Neuronal stem cell (in vitro differentiated cells): ENCODE data around the gene RNF111.

Experiments used
- DNase-seq: peaks from one replicate; pipeline ENCODE4 v3.0.0-alpha.2; 2013; ENCODE audit warnings: low spot score
- H2AFZ ChIP-seq: one replicate; pipeline ENCODE4 v1.6.1; 2013; ENCODE audit warnings: mild to moderate bottlenecking, low read length, inconsistent platforms
- H2AK5ac ChIP-seq: 2 replicates; pipeline ENCODE4 v1.6.1; 2013; ENCODE audit warnings: low read depth, mild to moderate bottlenecking, inconsistent platforms, low read length, moderate library complexity, mixed read lengths
- H2BK120ac ChIP-seq: 2 replicates; pipeline ENCODE4 v1.6.1; 2013; ENCODE audit warnings: low read depth, mild to moderate bottlenecking, inconsistent platforms, low read length, moderate library complexity, mixed read lengths
- H2BK12ac ChIP-seq: one replicate; pipeline ENCODE4 v1.6.1; 2013; ENCODE audit warnings: low read length, inconsistent platforms
- H2BK15ac ChIP-seq: 2 replicates; pipeline ENCODE4 v1.6.1; 2013; ENCODE audit warnings: mild to moderate bottlenecking, low read length, inconsistent platforms, mixed read lengths
- H2BK5ac ChIP-seq: one replicate; pipeline ENCODE4 v1.6.1; 2013; ENCODE audit warnings: inconsistent platforms, mild to moderate bottlenecking, low read length, moderate library complexity
- H3K14ac ChIP-seq: one replicate; pipeline ENCODE4 v1.6.1; 2013; ENCODE audit warnings: low read length, inconsistent platforms
- H3K18ac ChIP-seq: 2 replicates; pipeline ENCODE4 v1.6.1; 2013; ENCODE audit warnings: low read length, inconsistent platforms
- H3K23ac ChIP-seq: 2 replicates; pipeline ENCODE4 v1.6.1; 2013; ENCODE audit warnings: low read depth, mild to moderate bottlenecking, mixed read lengths, low read length, inconsistent platforms; ENCODE audit not compliant: poor library complexity
- H3K27ac ChIP-seq: replicated peaks from 3 replicates; pipeline ENCODE4 v1.5.1; 2013; ENCODE audit warnings: low read length, inconsistent platforms
- H3K27me3 ChIP-seq, 3 experiments: 2 replicates each; pipeline ENCODE4 v1.6.1; 2013; ENCODE audit warnings: low read length in 3 of 3, mild to moderate bottlenecking in 2 of 3, inconsistent platforms in 1 of 3, low read depth in 1 of 3, mixed read lengths in 1 of 3, moderate library complexity in 1 of 3; ENCODE audit not compliant: control insufficient read depth in 3 of 3, insufficient read depth in 3 of 3
- H3K36me3 ChIP-seq, 2 donors: replicated peaks in 1 of 2; 2 replicates each; pipeline ENCODE4 v1.6.1; 2013; ENCODE audit warnings: low read length in 2 of 2; ENCODE audit not compliant: control insufficient read depth in 2 of 2, insufficient read depth in 2 of 2
- H3K4ac ChIP-seq: 2 replicates; pipeline ENCODE4 v1.6.1; 2013; ENCODE audit warnings: inconsistent platforms, mild to moderate bottlenecking, low read length, moderate library complexity
- H3K4me1 ChIP-seq, 2 donors: 1 replicate in 1 of 2; 2 replicates in 1 of 2; pipeline ENCODE4 v1.6.1; 2013; ENCODE audit warnings: low read length in 2 of 2, low read depth in 1 of 2; ENCODE audit not compliant: control insufficient read depth in 2 of 2, insufficient read depth in 1 of 2
- H3K4me2 ChIP-seq: one replicate; pipeline ENCODE4 v1.6.1; 2013; ENCODE audit warnings: mild to moderate bottlenecking, low read length, inconsistent platforms; ENCODE audit not compliant: insufficient read depth, poor library complexity, severe bottlenecking
- H3K4me3 ChIP-seq, 2 donors: 2 replicates each; pipeline ENCODE4 v1.5.1; 2013; ENCODE audit warnings: low read length in 2 of 2, mild to moderate bottlenecking in 2 of 2, inconsistent platforms in 1 of 2, moderate library complexity in 1 of 2
- H3K79me1 ChIP-seq: one replicate; pipeline ENCODE4 v1.6.1; 2013; ENCODE audit warnings: low read depth, mild to moderate bottlenecking, inconsistent platforms, low read length, moderate library complexity
- H3K9ac ChIP-seq: one replicate; pipeline ENCODE4 v1.6.1; 2013; ENCODE audit warnings: mild to moderate bottlenecking, low read depth, low read length, inconsistent platforms; ENCODE audit not compliant: poor library complexity
- H3K9me3 ChIP-seq, 2 donors: replicated peaks in 1 of 2; 2 replicates each; pipeline versions ENCODE3 to v1.6.1; 2013; ENCODE audit warnings: low read length in 2 of 2, mild to moderate bottlenecking in 2 of 2, inconsistent platforms in 1 of 2, low read depth in 1 of 2, mixed read lengths in 1 of 2, moderate library complexity in 1 of 2; ENCODE audit not compliant: control insufficient read depth in 2 of 2, insufficient read depth in 1 of 2
- H4K8ac ChIP-seq: one replicate; pipeline ENCODE4 v1.6.1; 2013; ENCODE audit warnings: low read depth, mild to moderate bottlenecking, inconsistent platforms, low read length, moderate library complexity
- H4K91ac ChIP-seq: one replicate; pipeline ENCODE4 v1.6.1; 2013; ENCODE audit warnings: low read length, low read depth, mild to moderate bottlenecking, inconsistent platforms; ENCODE audit not compliant: poor library complexity
- WGBS, 2 donors: extraction: QIAGEN DNeasy Blood & Tissue Kit; methylation state at CpG; one replicate each; pipeline ENCODE4 v1.1.7; 2013; ENCODE audit warnings: missing lambda C conversion rate in 2 of 2, mixed read lengths in 1 of 2; ENCODE audit not compliant: insufficient read length in 2 of 2, insufficient replicate concordance in 1 of 2; ENCODE audit errors: extremely low coverage in 2 of 2; 5-methylcytosine and 5-hydroxymethylcytosine counted together

RNF111 gene

GRCh38 chr15:59116141-59116540 is 128.7 kb downstream of the RNF111 start:
- Histone ChIP-seq H2BK5ac (no peak overlapping the region), H3K4ac (no peak overlapping the region), H2BK120ac (no peak overlapping the region), H3K4me2 (no peak overlapping the region), H2AFZ (no peak overlapping the region), H3K36me3 (peaks cover 51 to 99% of the 10 kb centered on the region in 2 donors), H3K4me3 (no peak overlapping the region), H3K4me1 (no peaks in the 10 kb centered on the region), H3K9ac (no peak overlapping the region), H3K79me1 (no peaks in the 10 kb centered on the region), H3K27ac (no peak overlapping the region), H2BK12ac (no peak overlapping the region), H2AK5ac (no peak overlapping the region), H3K14ac (no peak overlapping the region), H3K9me3 (no peaks in the 10 kb centered on the region), H2BK15ac (no peak overlapping the region), H4K91ac (no peak overlapping the region), H4K8ac (no peak overlapping the region), H3K18ac (no peak overlapping the region), H3K23ac (no peak overlapping the region), H3K27me3 (no peaks in the 10 kb centered on the region)
- no CpG with 5 or more reads among the region's 1 CpG for WGBS, 2 donors
- DNase-seq: no peak

- no peak overlapping the region for H3K4me2 ChIP-seq
- no peak overlapping the region for H3K27ac ChIP-seq
- no peak overlapping the region for H2AFZ ChIP-seq
- no peak overlapping the region for H2BK5ac ChIP-seq
- no peak overlapping the region for H3K4me3 ChIP-seq
- H3K18ac ChIP-seq: no peak overlapping the region
- peaks cover 51 to 97% of the 10 kb centered on the region in 2 donors for H3K36me3 ChIP-seq
- no peak overlapping the region for H3K23ac ChIP-seq
- H3K4me1 ChIP-seq: no peaks in the 10 kb centered on the region
- H3K14ac ChIP-seq: no peak overlapping the region
- H2BK12ac ChIP-seq: no peak overlapping the region
- no peaks in the 10 kb centered on the region for H3K27me3 ChIP-seq
- H3K4ac ChIP-seq: no peak overlapping the region
- H3K9ac ChIP-seq: no peak overlapping the region
- H2BK120ac ChIP-seq: no peak overlapping the region
- no peak overlapping the region for H2AK5ac ChIP-seq
- no peak overlapping the region for H4K91ac ChIP-seq
- H3K79me1 ChIP-seq: no peaks in the 10 kb centered on the region
- no peak overlapping the region for H4K8ac ChIP-seq
- WGBS, 2 donors: no CpG with 5 or more reads among the region's 6 CpGs
- no peak overlapping the region for H2BK15ac ChIP-seq
- no peaks in the 10 kb centered on the region for H3K9me3 ChIP-seq
- DNase-seq: no peak
Measured at GRCh38 chr15:59116771-59117170, 129.3 kb downstream of the RNF111 start.

- Histone ChIP-seq H3K27ac (no peak overlapping the region), H3K79me1 (no peaks in the 10 kb centered on the region), H3K14ac (no peak overlapping the region), H3K4me1 (no peaks in the 10 kb centered on the region), H3K36me3 (peaks cover 62 to 96% of the 10 kb centered on the region in 2 donors), H3K9ac (no peak overlapping the region), H2AK5ac (no peak overlapping the region), H2BK120ac (no peak overlapping the region), H3K4ac (no peak overlapping the region), H2BK12ac (no peak overlapping the region), H3K23ac (no peak overlapping the region), H3K18ac (no peak overlapping the region), H2AFZ (no peak overlapping the region), H2BK5ac (no peak overlapping the region), H3K9me3 (no peaks in the 10 kb centered on the region), H4K91ac (no peak overlapping the region), H3K4me2 (no peak overlapping the region), H3K27me3 (no peaks in the 10 kb centered on the region), H4K8ac (no peak overlapping the region), H3K4me3 (no peak overlapping the region), H2BK15ac (no peak overlapping the region)
- DNase-seq: no peak
- no CpG with 5 or more reads among the region's 5 CpGs for WGBS, 2 donors
Measured at GRCh38 chr15:59119625-59120024, 132.2 kb downstream of the RNF111 start.

GRCh38 chr15:59120937-59121336 is 133.5 kb downstream of the RNF111 start:
- H2AFZ ChIP-seq: no peak overlapping the region
- WGBS, 2 donors: no CpG with 5 or more reads among the region's 5 CpGs
- H3K4ac ChIP-seq: no peak overlapping the region
- H3K18ac ChIP-seq: no peak overlapping the region
- no peak overlapping the region for H2BK120ac ChIP-seq
- no peak overlapping the region for H3K23ac ChIP-seq
- peaks cover 0 to 8% of the 10 kb centered on the region in 2 donors for H3K9me3 ChIP-seq
- H4K8ac ChIP-seq: no peak overlapping the region
- H3K79me1 ChIP-seq: no peaks in the 10 kb centered on the region
- no peak overlapping the region for H2AK5ac ChIP-seq
- H2BK5ac ChIP-seq: no peak overlapping the region
- no peaks in the 10 kb centered on the region for H3K4me1 ChIP-seq
- DNase-seq: no peak
- H3K36me3 ChIP-seq: peaks cover 61 to 96% of the 10 kb centered on the region in 2 donors
- no peak overlapping the region for H3K27ac ChIP-seq
- no peak overlapping the region for H3K4me2 ChIP-seq
- no peak overlapping the region for H4K91ac ChIP-seq
- no peak overlapping the region for H3K4me3 ChIP-seq
- no peak overlapping the region for H2BK12ac ChIP-seq
- no peak overlapping the region for H2BK15ac ChIP-seq
- no peak overlapping the region for H3K9ac ChIP-seq
- H3K27me3 ChIP-seq: no peaks in the 10 kb centered on the region
- no peak overlapping the region for H3K14ac ChIP-seq
